H1 (cell line): Measurements from ENCODE around the gene DPYSL4. TPM values are rescaled to one million over a fixed set of nuclear protein-coding genes. Genes with fewer than 3 reads are reported as not detected.

Source experiments
- GABPA ChIP-seq: IDR thresholded peaks from 2 replicates; pipeline ENCODE4 v1.6.1; 2011; ENCODE audit warnings: mild to moderate bottlenecking, low read length, moderate library complexity, borderline replicate concordance; ENCODE audit not compliant: insufficient read depth
- RXRA ChIP-seq: IDR thresholded peaks from 2 replicates; pipeline ENCODE4 v1.6.1; 2011; ENCODE audit warnings: low read depth, mild to moderate bottlenecking, low read length, moderate library complexity; ENCODE audit not compliant: insufficient read depth
- SP1 ChIP-seq: IDR thresholded peaks from 2 replicates; pipeline ENCODE4 v1.6.1; 2011; ENCODE audit warnings: low read depth, low read length
- USF2 ChIP-seq: IDR thresholded peaks from 2 replicates; pipeline ENCODE4 v1.6.1; 2011; ENCODE audit warnings: low read length, improper control_type of control experiment
- polyA plus RNA-seq, 7 experiments: library from polyadenylated mRNA; depleted of rRNA in 3 of 7; stranded (reverse) in 5 of 7; unstranded in 2 of 7; fragments of >200 nt in 5 of 7; fragments of 200-250 nt in 2 of 7; gene quantifications; 1 replicate in 5 of 7; 2 replicates in 1 of 7; 4 replicates in 1 of 7; pipeline versions ENCODE4 v1.2.1 to v1.2.3, GENCODE V29; 2011 to 2013; ENCODE audit warnings: missing spikeins in 2 of 7, mixed read lengths in 2 of 7
- total RNA-seq: library from RNA; stranded (reverse); fragmentation: NEBNext Ultra II Directional; extraction: Animal tissue kit (Norgen Biotek cat#: 25700); gene quantifications from 2 replicates; pipeline ENCODE4 v1.2.1, GENCODE V29; 2021

DPYSL4 gene
- total and polyA plus RNA-seq, 2 of the 8 experiments (the other 6 are each of a cell fraction or from before 2014, with no cell fraction given) = 12.9 to 15.2 TPM

GRCh38 chr10:132188331-132188730, 1.6 kb downstream of the DPYSL4 start (continued):
- no peak for TF ChIP-seq USF2
- no peak for TF ChIP-seq GABPA
- TF ChIP-seq RXRA = no peak
- no peak for TF ChIP-seq SP1
